PC-3 (cell line): Measurements from ENCODE around the gene PKD2L2.

Experiments used
- EZH2 ChIP-seq: fragments of 300-600 bp; sonication (generic); IDR thresholded peaks from one replicate; pipeline ENCODE4 v1.6.1; 2017; ENCODE audit warnings: antibody characterized with exemption, mild to moderate bottlenecking, low read length; ENCODE audit not compliant: unreplicated experiment
- EZH2phosphoT487 ChIP-seq: fragments of 300-600 bp; sonication (generic); IDR thresholded peaks from 2 replicates; pipeline ENCODE4 v1.6.1; 2018; ENCODE audit warnings: mild to moderate bottlenecking, antibody characterized with exemption, low read length, borderline replicate concordance
- TF ChIP-seq, protein P1 (sequence below): fragments of 300-600 bp; sonication (generic); conservative IDR thresholded peaks from 2 replicates; pipeline ENCODE4 v1.5.1; 2017; ENCODE audit warnings: antibody characterized with exemption, low read depth, mild to moderate bottlenecking, low read length

DNA sequence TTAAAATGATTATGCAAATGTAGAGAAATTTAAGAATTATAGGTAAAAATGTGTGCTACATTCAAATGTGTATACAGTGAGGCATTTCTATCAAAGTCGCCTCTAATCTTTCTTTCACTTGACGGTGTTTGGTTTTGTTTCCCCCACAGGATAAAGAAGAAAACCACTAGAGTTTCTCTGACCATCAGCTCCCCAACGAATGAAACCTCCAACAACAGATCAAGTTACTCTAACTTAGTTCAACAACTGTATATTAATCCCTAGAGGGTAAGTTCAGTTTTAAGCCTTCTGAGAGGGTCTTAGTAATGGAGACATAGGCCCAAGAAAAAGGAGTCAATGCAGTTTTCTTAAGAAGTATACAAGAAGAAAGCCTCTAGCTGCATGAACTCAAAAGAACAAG, 33.1 kb upstream of the PKD2L2 start:
- TF ChIP-seq, protein P1, sequence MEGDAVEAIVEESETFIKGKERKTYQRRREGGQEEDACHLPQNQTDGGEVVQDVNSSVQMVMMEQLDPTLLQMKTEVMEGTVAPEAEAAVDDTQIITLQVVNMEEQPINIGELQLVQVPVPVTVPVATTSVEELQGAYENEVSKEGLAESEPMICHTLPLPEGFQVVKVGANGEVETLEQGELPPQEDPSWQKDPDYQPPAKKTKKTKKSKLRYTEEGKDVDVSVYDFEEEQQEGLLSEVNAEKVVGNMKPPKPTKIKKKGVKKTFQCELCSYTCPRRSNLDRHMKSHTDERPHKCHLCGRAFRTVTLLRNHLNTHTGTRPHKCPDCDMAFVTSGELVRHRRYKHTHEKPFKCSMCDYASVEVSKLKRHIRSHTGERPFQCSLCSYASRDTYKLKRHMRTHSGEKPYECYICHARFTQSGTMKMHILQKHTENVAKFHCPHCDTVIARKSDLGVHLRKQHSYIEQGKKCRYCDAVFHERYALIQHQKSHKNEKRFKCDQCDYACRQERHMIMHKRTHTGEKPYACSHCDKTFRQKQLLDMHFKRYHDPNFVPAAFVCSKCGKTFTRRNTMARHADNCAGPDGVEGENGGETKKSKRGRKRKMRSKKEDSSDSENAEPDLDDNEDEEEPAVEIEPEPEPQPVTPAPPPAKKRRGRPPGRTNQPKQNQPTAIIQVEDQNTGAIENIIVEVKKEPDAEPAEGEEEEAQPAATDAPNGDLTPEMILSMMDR, result no peak
- no peak for TF ChIP-seq EZH2
- TF ChIP-seq EZH2phosphoT487, result no peak
